Measurements from ENCODE around the gene DTX1. TPM values are rescaled to one million over a fixed set of nuclear protein-coding genes. Genes with fewer than 3 reads are reported as not detected.

The DTX1 gene
- total and polyA plus RNA-seq, 2 of the 8 experiments (the other 6 are each of a cell fraction or from before 2014, with no cell fraction given): 4.7 to 6.9 TPM

- Histone ChIP-seq H4K8ac (ENCODE audit: extremely low read depth, insufficient read depth, low read length) (no peak overlapping the region), H4K5ac (ENCODE audit: insufficient read length, low read depth, low read length) (no peak overlapping the region), H2BK15ac (ENCODE audit: low read length) (no peak overlapping the region), H3K79me1 (ENCODE audit: low read depth, low read length) (no peaks in the 10 kb centered on the region), H2BK120ac (replicated peaks; ENCODE audit: low read depth, low read length) (no peak overlapping the region), H3K4me2 (ENCODE audit: insufficient read depth in 1 of 2, low read depth in 2 of 2, low read length in 2 of 2) (no peak overlapping the region), H2BK20ac (ENCODE audit: low read length) (no peak overlapping the region), H4K91ac (replicated peaks; ENCODE audit: insufficient read length, low read length) (no peak overlapping the region), H3K27ac (ENCODE audit: low read depth, low read length) (no peak overlapping the region), H3K18ac (ENCODE audit: extremely low read depth, low read length) (no peak overlapping the region), H3K9me3 (ENCODE audit: insufficient read depth in 2 of 2, low read depth in 1 of 2, low read length in 1 of 2) (no peaks in the 10 kb centered on the region), H3K9ac (replicated peaks in 1 of 4; ENCODE audit: extremely low read depth in 1 of 4, low read depth in 3 of 4, low read length in 3 of 4) (no peak overlapping the region), H3K23me2 (ENCODE audit: low read depth, low read length) (peaks cover 4% of the 10 kb centered on the region; the same call in 1 of the 2 replicates), H3K4me3 (ENCODE audit: extremely low read depth in 1 of 4, insufficient read depth in 2 of 4, low read depth in 3 of 4, low read length in 4 of 4) (no peak overlapping the region), H3K36me3 (ENCODE audit: control insufficient read depth in 2 of 4, insufficient read depth in 4 of 4, low read length in 3 of 4) (no peaks in the 10 kb centered on the region), H2BK5ac (ENCODE audit: low read depth, low read length) (no peak overlapping the region), H2BK12ac (ENCODE audit: low read depth, low read length) (no peak overlapping the region), H3K4me1 (replicated peaks in 1 of 4; ENCODE audit: control insufficient read depth in 3 of 4, insufficient read depth in 4 of 4, low read length in 3 of 4) (peaks cover 0 to 7% (median 3%) of the 10 kb centered on the region in 4 experiments; a peak in 3 of 7 replicates), H2AK5ac (ENCODE audit: low read depth, low read length) (no peak overlapping the region), H3K23ac (ENCODE audit: insufficient read length) (no peak overlapping the region), H3K4ac (replicated peaks; ENCODE audit: insufficient read length, low read depth, low read length) (no peak overlapping the region), H3K14ac (ENCODE audit: insufficient read length) (no peak overlapping the region), H3K27me3 (replicated peaks in 1 of 4; ENCODE audit: control insufficient read depth in 3 of 4, extremely low read depth in 1 of 4, insufficient read depth in 3 of 4, low read length in 3 of 4) (peaks cover 15 to 20% (median 19%) of the 10 kb centered on the region in 4 experiments), H2AFZ (ENCODE audit: low read length) (no peak overlapping the region), H4K20me1 (replicated peaks in 1 of 2; ENCODE audit: control insufficient read depth in 1 of 2, insufficient read depth in 2 of 2, low read length in 2 of 2) (peaks cover 0 to 2% of the 10 kb centered on the region in 2 experiments), H3K56ac (replicated peaks; ENCODE audit: insufficient read length, low read depth, low read length) (no peak overlapping the region), H3K79me2 (ENCODE audit: control insufficient read depth in 1 of 2, insufficient read depth in 2 of 2, low read length in 2 of 2) (no peaks in the 10 kb centered on the region)
- POLR2A ChIA-PET (ENCODE audit: partially characterized antibody): interaction anchor here (0.7 kb wide), 1 partner anchor 19 kb away, joined by 3 read pairs; no protein-coding TSS in a partner anchor
- FAIRE-seq (no peak), DNase-seq (ENCODE audit: low read depth in 1 of 2, low spot score in 2 of 2) (no peak)
- CTCF ChIA-PET (ENCODE audit: partially characterized antibody): interaction anchor here (0.6 to 2.4 kb wide), 6 partner anchors 9 to 100 kb away, joined by 3 to 10 read pairs (median 5); no protein-coding TSS in a partner anchor
- WGBS, 2 experiments (ENCODE audit: extremely low coverage in 1 of 2, insufficient coverage in 1 of 2, insufficient read length in 1 of 2, insufficient replicate concordance in 2 of 2, low coverage in 1 of 2, low lambda C conversion rate in 2 of 2, missing lambda C conversion rate in 1 of 2): 81% methylated on average over 3 of the region's 3 CpGs; no CpG with 5 or more reads in 1 of the 2 experiments
- no peak for TF ChIP-seq KDM5A (IDR thresholded peaks at IDR 0.05; ENCODE audit: low read length)
- no peak for TF ChIP-seq RNF2 (IDR thresholded peaks at IDR 0.05; ENCODE audit: borderline replicate concordance, low read depth, low read length, missing control alignments, poor library complexity, severe bottlenecking)
- no peak for TF ChIP-seq TBP (IDR thresholded peaks at IDR 0.05; ENCODE audit: low read depth, low read length)
- no peak for TF ChIP-seq CTBP2 (IDR thresholded peaks at IDR 0.05; ENCODE audit: borderline replicate concordance, insufficient read depth, insufficient read length, low read length)
- no peak for TF ChIP-seq ZNF274 (IDR thresholded peaks at IDR 0.05; ENCODE audit: borderline replicate concordance, extremely low read depth, low read length)
- no peak for TF ChIP-seq RXRA (IDR thresholded peaks at IDR 0.05; ENCODE audit: insufficient read depth, low read depth, low read length)
- no peak for TF ChIP-seq POU5F1 (IDR thresholded peaks at IDR 0.05; ENCODE audit: low read depth, low read length)
Measured at GRCh38 chr12:113073586-113073985, 17.1 kb downstream of the DTX1 start.
